Keratinocyte (primary cell): ENCODE results near the gene SMARCC1. TPM values are rescaled to one million over a fixed set of nuclear protein-coding genes. Genes with fewer than 3 reads are reported as not detected.

Source experiments
- DNase-seq: peaks from one replicate; pipeline ENCODE4 v3.0.0-alpha.2; 2011; ENCODE audit warnings: low read depth, missing footprints, low spot score
- FAIRE-seq: peaks from 2 replicates; lab custom pipeline; 2011; peaks lifted over from hg19 to GRCh38; lab: Jason Lieb, UNC
- H2AFZ ChIP-seq: 2 replicates; pipeline ENCODE4 v1.6.0; 2012; ENCODE audit warnings: low read length, control low read depth, inconsistent platforms; ENCODE audit not compliant: control insufficient read depth
- H3K27ac ChIP-seq: 2 replicates; pipeline ENCODE4 v1.5.1; 2011; ENCODE audit warnings: low read length; ENCODE audit not compliant: control insufficient read depth, insufficient read depth
- H3K27me3 ChIP-seq: 3 replicates; pipeline ENCODE4 v1.6.0; 2011; ENCODE audit warnings: low read length; ENCODE audit not compliant: control insufficient read depth, insufficient read depth; ENCODE audit errors: extremely low read depth
- H3K36me3 ChIP-seq, 2 experiments: 2 replicates in 1 of 2; 3 replicates in 1 of 2; pipeline ENCODE4 v1.5.1; 2011; ENCODE audit warnings: low read length in 2 of 2, mild to moderate bottlenecking in 1 of 2; ENCODE audit not compliant: control insufficient read depth in 2 of 2, insufficient read depth in 2 of 2; ENCODE audit errors: extremely low read depth in 1 of 2
- H3K4me1 ChIP-seq: 3 replicates; pipeline ENCODE4 v1.5.1; 2011; ENCODE audit warnings: low read length; ENCODE audit not compliant: control insufficient read depth, insufficient read depth; ENCODE audit errors: extremely low read depth
- H3K4me2 ChIP-seq: 3 replicates; pipeline ENCODE4 v1.6.0; 2011; ENCODE audit warnings: low read depth, low read length; ENCODE audit not compliant: control insufficient read depth, insufficient read depth; ENCODE audit errors: extremely low read depth
- H3K4me3 ChIP-seq, 3 experiments: fragments of 200-600 bp in 1 of 3; sonication (generic) in 1 of 3; 2 replicates in 2 of 3; 3 replicates in 1 of 3; pipeline ENCODE4 v1.5.1; 2011 to 2016; ENCODE audit warnings: low read length in 3 of 3, mild to moderate bottlenecking in 3 of 3, control low read depth in 2 of 3, inconsistent platforms in 1 of 3, low read depth in 1 of 3, mixed read lengths in 1 of 3, mixed run types in 1 of 3, moderate library complexity in 1 of 3; ENCODE audit not compliant: control insufficient read depth in 2 of 3, insufficient read depth in 2 of 3; ENCODE audit errors: extremely low read depth in 1 of 3
- H3K79me2 ChIP-seq: 2 replicates; pipeline ENCODE4 v1.6.0; 2012; ENCODE audit warnings: low read length; ENCODE audit not compliant: control insufficient read depth, insufficient read depth
- H3K9ac ChIP-seq: 3 replicates; pipeline ENCODE4 v1.6.0; 2011; ENCODE audit warnings: low read length; ENCODE audit not compliant: control insufficient read depth, insufficient read depth; ENCODE audit errors: extremely low read depth
- H3K9me1 ChIP-seq: 3 replicates; pipeline ENCODE4 v1.6.0; 2011; ENCODE audit warnings: low read length; ENCODE audit not compliant: control insufficient read depth, insufficient read depth; ENCODE audit errors: extremely low read depth
- H3K9me3 ChIP-seq: 2 replicates; pipeline ENCODE4 v1.5.1; 2012; ENCODE audit warnings: low read depth, low read length; ENCODE audit not compliant: control insufficient read depth
- H4K20me1 ChIP-seq: 3 replicates; pipeline ENCODE4 v1.6.0; 2011; ENCODE audit warnings: low read length; ENCODE audit not compliant: control insufficient read depth, insufficient read depth; ENCODE audit errors: extremely low read depth
- CTCF ChIP-seq, 3 experiments: IDR thresholded peaks in 1 of 3; conservative IDR thresholded peaks in 1 of 3; optimal IDR thresholded peaks in 1 of 3; 2 replicates in 2 of 3; 3 replicates in 1 of 3; pipeline versions ENCODE3 to v1.5.1; 2011; ENCODE audit warnings: low read length in 3 of 3, mild to moderate bottlenecking in 3 of 3, moderate library complexity in 2 of 3, control low read depth in 1 of 3, inconsistent platforms in 1 of 3; ENCODE audit not compliant: insufficient read depth in 2 of 3; ENCODE audit errors: extremely low read depth in 1 of 3
- EZH2 ChIP-seq: IDR thresholded peaks from one replicate; pipeline ENCODE4 v1.6.1; 2012; ENCODE audit warnings: inconsistent platforms, mild to moderate bottlenecking, low read length, moderate library complexity
- dilution Hi-C: fragments of 300-500 bp; cut with MboI; formaldehyde crosslinking; loops from one replicate; pipeline ENCODE4 v1.7.0; 2020; ENCODE audit warnings: low sequenced_read_pairs; ENCODE audit not compliant: extremely low pct_ligation_motif_present
- polyA plus RNA-seq, 5 experiments: library from polyadenylated mRNA; depleted of rRNA in 3 of 5; stranded (reverse) in 3 of 5; stranded (forward) in 1 of 5; unstranded in 1 of 5; fragments of >200 nt; gene quantifications; 1 replicate in 1 of 5; 2 replicates in 3 of 5; 3 replicates in 1 of 5; pipeline versions ENCODE4 v1.2.1 to v1.2.3, GENCODE V29; 2011 to 2012; ENCODE audit warnings: missing spikeins in 2 of 5, low read depth in 1 of 5, low replicate concordance in 1 of 5

The SMARCC1 gene
- polyA plus RNA-seq, 1 donor (not counting 4 experiments of a cell fraction or from before 2014, with no cell fraction given): 39.7 TPM

DNA sequence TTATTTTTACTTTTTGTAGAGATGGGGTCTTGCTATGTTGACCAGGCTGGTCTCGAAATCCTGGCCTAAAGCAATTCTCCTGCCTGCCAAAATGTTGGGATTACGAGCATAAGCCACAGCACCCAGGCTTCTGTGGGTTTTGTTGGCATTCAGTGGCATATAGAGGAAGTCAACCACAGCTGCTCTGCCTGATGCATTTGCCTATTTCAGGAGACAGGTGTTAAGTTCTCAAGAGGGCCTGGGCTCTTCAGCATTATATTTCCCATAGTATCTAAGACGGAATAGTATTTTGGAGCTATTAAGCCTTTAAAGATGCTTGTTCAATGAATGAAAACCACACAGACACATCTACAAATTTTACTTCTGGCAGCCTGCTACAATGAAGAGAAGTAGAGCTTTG lies 129.6 kb downstream of the SMARCC1 start:
- Histone ChIP-seq H2AFZ (no peak overlapping the region), H3K36me3 (peaks cover 3 to 8% of the 10 kb centered on the region in 2 experiments), H3K4me3 (no peak overlapping the region), H3K9ac (no peak overlapping the region), H3K27me3 (no peaks in the 10 kb centered on the region), H3K4me1 (no peaks in the 10 kb centered on the region), H3K4me2 (no peak overlapping the region), H3K9me1 (no peaks in the 10 kb centered on the region), H3K27ac (no peak overlapping the region), H4K20me1 (no peaks in the 10 kb centered on the region), H3K9me3 (no peaks in the 10 kb centered on the region), H3K79me2 (peaks cover 5% of the 10 kb centered on the region)
- no peak for FAIRE-seq
- no peak for DNase-seq
- TF ChIP-seq EZH2: no peak
- TF ChIP-seq CTCF (optimal IDR thresholded peaks at IDR 0.05 in 1 of 3, IDR thresholded peaks at IDR 0.05 in 1 of 3, conservative IDR thresholded peaks at IDR 0.05 in 1 of 3; ENCODE audit: extremely low read depth in 1 of 3, insufficient read depth in 2 of 3, low read length in 3 of 3): no peak
- dilution Hi-C loops: no loop called here

DNA sequence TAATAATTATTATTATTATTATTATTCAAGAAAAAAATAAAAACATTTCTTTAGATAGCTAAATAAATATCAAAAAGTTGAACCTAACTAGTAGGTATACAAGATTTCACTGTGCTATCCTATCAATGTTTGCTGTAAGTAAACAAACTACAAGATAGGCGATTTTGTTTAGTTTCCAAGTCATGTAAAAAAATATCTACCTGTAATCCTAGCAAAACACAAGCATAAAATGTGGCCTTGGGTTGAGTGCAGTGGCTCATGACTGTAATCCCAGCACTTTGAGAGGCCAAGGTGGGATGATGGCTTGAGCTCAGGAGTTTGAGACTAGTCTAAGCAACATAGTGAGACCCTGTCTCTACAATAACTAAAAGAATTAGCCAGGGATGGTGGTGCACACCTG lies 131.4 kb downstream of the SMARCC1 start:
- H2AFZ ChIP-seq: no peak overlapping the region
- no peak for FAIRE-seq
- DNase-seq: no peak

More for the DNA sequence above, 131.4 kb downstream of the SMARCC1 start:
- Histone ChIP-seq H3K9ac (no peak overlapping the region), H3K27ac (no peak overlapping the region), H4K20me1 (no peaks in the 10 kb centered on the region), H3K79me2 (peaks cover 5% of the 10 kb centered on the region), H3K4me3 (no peak overlapping the region), H3K9me3 (no peaks in the 10 kb centered on the region), H3K4me1 (peaks cover 5% of the 10 kb centered on the region), H3K9me1 (no peaks in the 10 kb centered on the region), H3K36me3 (peaks cover 3 to 8% of the 10 kb centered on the region in 2 experiments), H3K27me3 (no peaks in the 10 kb centered on the region), H3K4me2 (no peak overlapping the region)
- dilution Hi-C loops: no loop called here
- TF ChIP-seq EZH2: no peak
- no peak for TF ChIP-seq CTCF (optimal IDR thresholded peaks at IDR 0.05 in 1 of 3, IDR thresholded peaks at IDR 0.05 in 1 of 3, conservative IDR thresholded peaks at IDR 0.05 in 1 of 3; ENCODE audit: extremely low read depth in 1 of 3, insufficient read depth in 2 of 3, low read length in 3 of 3)
